MM.1S (cell line): ENCODE measurements around the gene FERMT2.
"Not testable (repeated sequence)": the region's sequence is repeated elsewhere in the genome, so short reads cannot be mapped to it uniquely, and the experiment has no call there.

Experiments used
- DNase-seq: peaks from one replicate; pipeline ENCODE4 v3.0.0-alpha.2; 2015
- H2AFZ ChIP-seq: fragments of 300-600 bp; sonication (generic); 2 replicates; pipeline ENCODE4 v1.6.0; 2016; ENCODE audit warnings: antibody characterized with exemption, low read length
- H3F3A ChIP-seq: fragments of 300-600 bp; sonication (generic); 2 replicates; pipeline ENCODE4 v1.6.1; 2016; ENCODE audit warnings: mild to moderate bottlenecking, antibody characterized with exemption, low read length, moderate library complexity, mixed read lengths; ENCODE audit not compliant: insufficient read depth
- H3K27ac ChIP-seq: fragments of 300-600 bp; sonication (generic); 2 replicates; pipeline ENCODE4 v1.5.1; 2016; ENCODE audit warnings: mild to moderate bottlenecking, low read length
- H3K27me3 ChIP-seq: fragments of 300-600 bp; sonication (generic); replicated peaks from 2 replicates; pipeline ENCODE4 v1.6.0; 2016; ENCODE audit warnings: low read length; ENCODE audit not compliant: insufficient read depth
- H3K36me3 ChIP-seq: fragments of 300-600 bp; sonication (generic); replicated peaks from 2 replicates; pipeline ENCODE4 v1.6.1; 2016; ENCODE audit warnings: mild to moderate bottlenecking, low read length, mixed read lengths; ENCODE audit not compliant: insufficient read depth
- H3K4me1 ChIP-seq: fragments of 300-600 bp; sonication (generic); 2 replicates; pipeline ENCODE4 v1.6.1; 2016; ENCODE audit warnings: low read length, mixed read lengths
- H3K4me2 ChIP-seq: fragments of 300-600 bp; sonication (generic); 2 replicates; pipeline ENCODE4 v1.6.0; 2016; ENCODE audit warnings: low read depth, low read length
- H3K4me3 ChIP-seq: fragments of 300-600 bp; sonication (generic); 2 replicates; pipeline ENCODE4 v1.5.1; 2016; ENCODE audit warnings: low read length, mixed read lengths
- H3K79me2 ChIP-seq: fragments of 300-600 bp; sonication (generic); 2 replicates; pipeline ENCODE4 v1.6.1; 2016; ENCODE audit warnings: mixed run types, low read length, mixed read lengths
- H3K9ac ChIP-seq: fragments of 300-600 bp; sonication (generic); 2 replicates; pipeline ENCODE4 v1.6.1; 2016; ENCODE audit warnings: low read length, mixed read lengths
- H3K9me2 ChIP-seq: fragments of 300-600 bp; sonication (generic); replicated peaks from 2 replicates; pipeline ENCODE4 v1.6.1; 2016; ENCODE audit warnings: mild to moderate bottlenecking, low read length, mixed read lengths; ENCODE audit not compliant: insufficient read depth
- H3K9me3 ChIP-seq: fragments of 300-600 bp; sonication (generic); replicated peaks from 2 replicates; pipeline ENCODE4 v1.6.1; 2016; ENCODE audit warnings: mild to moderate bottlenecking, low read length, mixed read lengths; ENCODE audit not compliant: insufficient read depth
- H4K20me1 ChIP-seq: fragments of 300-600 bp; sonication (generic); 2 replicates; pipeline ENCODE4 v1.6.1; 2016; ENCODE audit warnings: mild to moderate bottlenecking, low read length, moderate library complexity, mixed read lengths; ENCODE audit not compliant: insufficient read depth
- CTCF ChIP-seq: fragments of 300-600 bp; sonication (generic); IDR thresholded peaks from 2 replicates; pipeline ENCODE4 v1.5.1; 2016; ENCODE audit warnings: antibody characterized with exemption, low read length, mixed read lengths
- EZH2 ChIP-seq: fragments of 300-600 bp; sonication (generic); optimal IDR thresholded peaks from 2 replicates; pipeline ENCODE3; 2017; ENCODE audit warnings: low read depth, mild to moderate bottlenecking, antibody characterized with exemption, low read length, mixed read lengths
- EZH2phosphoT487 ChIP-seq: fragments of 300-600 bp; sonication (generic); IDR thresholded peaks from 2 replicates; pipeline ENCODE4 v1.6.1; 2018; ENCODE audit warnings: antibody characterized with exemption, low read length

The FERMT2 gene

GRCh38 chr14:52871606-52872005 lies 79.2 kb downstream of the FERMT2 start:
- H3K4me1 ChIP-seq: no peaks in the 10 kb centered on the region
- no peaks in the 10 kb centered on the region for H3K36me3 ChIP-seq
- TF ChIP-seq CTCF (no peak), EZH2 (no peak), EZH2phosphoT487 (no peak)
- no peak overlapping the region for H3K9ac ChIP-seq
- H3K9me3 ChIP-seq: no peaks in the 10 kb centered on the region
- no peak overlapping the region for H3K4me3 ChIP-seq
- no peaks in the 10 kb centered on the region for H4K20me1 ChIP-seq
- H3K79me2 ChIP-seq: no peaks in the 10 kb centered on the region
- no peaks in the 10 kb centered on the region for H3K27me3 ChIP-seq
- no peaks in the 10 kb centered on the region for H3K9me2 ChIP-seq
- no peaks in the 10 kb centered on the region for H3F3A ChIP-seq
- DNase-seq: no peak
- H2AFZ ChIP-seq: no peak overlapping the region
- H3K27ac ChIP-seq: no peak overlapping the region
- H3K4me2 ChIP-seq: no peak overlapping the region

- H3K9me2 ChIP-seq: no peaks in the 10 kb centered on the region
- no peak overlapping the region for H3K4me2 ChIP-seq
- no peaks in the 10 kb centered on the region for H3K27me3 ChIP-seq
- no peaks in the 10 kb centered on the region for H4K20me1 ChIP-seq
- no peaks in the 10 kb centered on the region for H3K4me1 ChIP-seq
- H3K9ac ChIP-seq: no peak overlapping the region
- no peak overlapping the region for H3K4me3 ChIP-seq
- no peak overlapping the region for H3K27ac ChIP-seq
- no peak for DNase-seq
- no peaks in the 10 kb centered on the region for H3F3A ChIP-seq
- no peak overlapping the region for H2AFZ ChIP-seq
- no peaks in the 10 kb centered on the region for H3K36me3 ChIP-seq
- H3K79me2 ChIP-seq: no peaks in the 10 kb centered on the region
- no peak for TF ChIP-seq EZH2phosphoT487
- no peak for TF ChIP-seq CTCF
- no peak for TF ChIP-seq EZH2
- no peaks in the 10 kb centered on the region for H3K9me3 ChIP-seq
These were observed 81.8 kb downstream of the FERMT2 start for GRCh38 chr14:52868911-52869618.

GRCh38 chr14:52864893-52865292 lies 86.0 kb downstream of the FERMT2 start:
- not testable (repeated sequence) for H3K27ac ChIP-seq, H2AFZ ChIP-seq, H3F3A ChIP-seq, DNase-seq, H4K20me1 ChIP-seq, H3K4me1 ChIP-seq, H3K9me2 ChIP-seq, H3K9ac ChIP-seq, H3K36me3 ChIP-seq, H3K4me2 ChIP-seq, H3K27me3 ChIP-seq, H3K9me3 ChIP-seq, H3K4me3 ChIP-seq, H3K79me2 ChIP-seq

- H2AFZ ChIP-seq: no peak overlapping the region
- no peaks in the 10 kb centered on the region for H3K27me3 ChIP-seq
- no peak overlapping the region for H3K4me3 ChIP-seq
- no peaks in the 10 kb centered on the region for H3K79me2 ChIP-seq
- no peaks in the 10 kb centered on the region for H3F3A ChIP-seq
- no peaks in the 10 kb centered on the region for H3K9me2 ChIP-seq
- no peak for DNase-seq
- no peak overlapping the region for H3K4me2 ChIP-seq
- no peaks in the 10 kb centered on the region for H3K36me3 ChIP-seq
- H3K27ac ChIP-seq: no peak overlapping the region
- TF ChIP-seq EZH2 (no peak), EZH2phosphoT487 (no peak), CTCF (no peak)
- H3K9me3 ChIP-seq: no peaks in the 10 kb centered on the region
- no peak overlapping the region for H3K9ac ChIP-seq
- no peaks in the 10 kb centered on the region for H3K4me1 ChIP-seq
- H4K20me1 ChIP-seq: no peaks in the 10 kb centered on the region
These were observed 87.5 kb downstream of the FERMT2 start for GRCh38 chr14:52863334-52863700.
